Skeletal muscle tissue (tissue), 4 donors: ENCODE results near the gene PDZD4. TPM values are rescaled to one million over a fixed set of nuclear protein-coding genes. Genes with fewer than 3 reads are reported as not detected.

Experiments used
- H3K27ac ChIP-seq: one replicate; pipeline ENCODE4 v1.7.0; 2013; ENCODE audit warnings: mild to moderate bottlenecking, low read depth, low read length, inconsistent platforms
- H3K27me3 ChIP-seq, 3 donors: one replicate each; pipeline ENCODE4 v1.7.0; 2013; ENCODE audit warnings: low read length in 3 of 3; ENCODE audit not compliant: control insufficient read depth in 3 of 3, insufficient read depth in 3 of 3
- H3K36me3 ChIP-seq, 3 donors: one replicate each; pipeline ENCODE4 v1.7.0; 2013; ENCODE audit warnings: low read length in 3 of 3; ENCODE audit not compliant: control insufficient read depth in 3 of 3, insufficient read depth in 3 of 3
- H3K4me1 ChIP-seq, 3 donors: one replicate each; pipeline ENCODE4 v1.7.0; 2013; ENCODE audit warnings: low read length in 3 of 3, mild to moderate bottlenecking in 3 of 3; ENCODE audit not compliant: control insufficient read depth in 3 of 3, insufficient read depth in 3 of 3
- H3K4me3 ChIP-seq, 3 donors: one replicate each; pipeline ENCODE4 v1.7.0; 2013; ENCODE audit warnings: low read length in 3 of 3
- H3K9ac ChIP-seq, 3 donors: one replicate each; pipeline ENCODE4 v1.7.0; 2013; ENCODE audit warnings: low read length in 3 of 3, mild to moderate bottlenecking in 3 of 3, moderate library complexity in 2 of 3, low read depth in 1 of 3
- H3K9me3 ChIP-seq, 3 donors: one replicate each; pipeline ENCODE4 v1.7.0; 2013; ENCODE audit warnings: low read length in 3 of 3; ENCODE audit not compliant: control insufficient read depth in 3 of 3
- total RNA-seq: library from RNA; depleted of rRNA; stranded (reverse); fragments of >200 nt; gene quantifications from one replicate; pipeline ENCODE4 v1.2.3, GENCODE V29; 2014
- donor health status: Osteomylitis.

Gene PDZD4
- total RNA-seq, 1 donor from 2014 or later: 2.6 TPM

DNA sequence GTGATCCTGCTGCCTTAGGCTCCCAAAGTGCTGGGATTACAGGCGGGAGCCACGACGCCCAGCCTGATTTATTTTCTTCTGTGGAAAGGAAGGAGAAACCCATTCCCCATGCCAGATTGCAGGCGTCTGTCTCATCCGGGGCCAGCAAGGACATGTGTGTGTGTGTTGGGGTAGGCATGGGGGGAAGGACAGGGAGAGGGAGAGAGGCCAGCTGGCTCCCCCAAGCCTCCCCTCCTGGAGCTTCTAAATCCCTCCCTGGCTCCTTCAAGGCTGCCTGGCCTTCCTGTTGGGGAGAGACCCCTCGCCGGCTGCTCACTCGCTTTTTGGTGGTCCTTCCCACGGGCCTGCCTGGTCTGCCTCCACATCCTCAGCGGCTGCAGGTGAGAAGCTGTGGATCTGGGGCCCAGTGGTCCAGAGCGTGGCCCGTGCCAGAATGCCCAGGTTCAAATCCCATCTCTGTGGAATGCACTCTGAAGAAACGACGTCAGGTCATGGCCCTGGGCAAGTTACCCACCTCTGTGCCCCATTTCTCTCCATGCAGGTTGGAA is 67.6 kb downstream of the PDZD4 start:
- Histone ChIP-seq H3K4me3 (no peak overlapping the region), H3K9ac (no peak overlapping the region), H3K27me3 (no peaks in the 10 kb centered on the region), H3K9me3 (no peaks in the 10 kb centered on the region), H3K36me3 (no peaks in the 10 kb centered on the region), H3K27ac (no peak overlapping the region), H3K4me1 (peaks cover 9 to 19% (median 13%) of the 10 kb centered on the region in 3 donors)

DNA sequence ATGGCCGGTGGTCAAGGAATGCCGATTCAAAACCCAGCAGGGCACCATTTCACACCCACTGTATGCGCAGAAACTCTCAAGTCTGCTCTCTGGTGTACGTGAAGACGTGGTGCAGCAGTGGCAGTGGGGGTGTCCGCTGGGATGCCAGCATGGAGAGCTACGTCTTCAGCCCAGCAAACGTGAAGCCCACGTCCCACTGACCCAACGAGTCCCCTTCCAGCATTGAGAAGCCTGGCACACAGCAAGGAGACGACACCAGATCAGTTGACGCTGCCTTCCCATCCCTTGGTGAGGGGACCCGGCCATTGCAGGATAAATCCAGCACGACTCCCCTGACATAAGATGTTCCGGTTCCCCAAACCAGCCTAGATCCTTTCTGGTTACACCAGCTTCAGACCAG is 68.5 kb downstream of the PDZD4 start:
- Histone ChIP-seq H3K4me1 (peaks cover 7 to 15% (median 9%) of the 10 kb centered on the region in 3 donors), H3K9me3 (no peaks in the 10 kb centered on the region), H3K27me3 (no peaks in the 10 kb centered on the region), H3K27ac (no peak overlapping the region), H3K36me3 (no peaks in the 10 kb centered on the region), H3K9ac (no peak overlapping the region), H3K4me3 (no peak overlapping the region)

DNA sequence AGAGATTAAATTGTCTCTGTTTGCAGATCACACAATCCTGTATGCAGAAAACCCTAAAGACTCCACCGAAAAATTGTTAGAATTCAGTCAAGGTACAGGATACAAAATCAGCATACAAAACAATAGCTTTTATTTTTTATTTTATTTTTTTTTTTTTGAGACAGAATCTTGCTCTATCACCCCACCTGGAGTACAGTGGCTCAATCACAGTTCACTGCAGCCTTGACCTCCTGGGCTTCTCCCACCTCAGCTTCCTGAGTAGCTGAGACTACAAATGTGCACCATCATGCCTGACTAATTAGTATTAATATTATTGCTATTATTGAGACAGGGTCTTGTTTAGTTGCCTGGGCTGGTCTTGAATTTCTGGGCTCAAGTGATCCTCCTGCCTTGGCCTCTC is 75.2 kb downstream of the PDZD4 start:
- Histone ChIP-seq H3K4me1 (no peaks in the 10 kb centered on the region), H3K27ac (no peak overlapping the region), H3K9ac (no peak overlapping the region), H3K9me3 (no peaks in the 10 kb centered on the region), H3K4me3 (no peak overlapping the region), H3K27me3 (no peaks in the 10 kb centered on the region), H3K36me3 (no peaks in the 10 kb centered on the region)

Other genes starting within 250 kb of the PDZD4 start
- gene CCNQ, start 231.4 kb downstream of the PDZD4 start, total RNA-seq: 13.0 TPM
- gene DUSP9, start 183.3 kb downstream of the PDZD4 start, total RNA-seq: not detected
- gene PNCK, start 156.7 kb downstream of the PDZD4 start, total RNA-seq: not detected
- 13.0 TPM for gene SLC6A8, start 142.6 kb downstream of the PDZD4 start, total RNA-seq
- 83.0 TPM for gene BCAP31, start 106.2 kb downstream of the PDZD4 start, total RNA-seq
- 10.4 TPM for gene ABCD1, start 105.7 kb downstream of the PDZD4 start, total RNA-seq
- gene PLXNB3, start 66.3 kb downstream of the PDZD4 start, total RNA-seq: 1.0 TPM
- 85.1 TPM for gene SRPK3, start 49.5 kb downstream of the PDZD4 start, total RNA-seq
- gene IDH3G, start 36.2 kb downstream of the PDZD4 start, total RNA-seq: 25.1 TPM
- 85.6 TPM for gene SSR4, start 35.9 kb downstream of the PDZD4 start, total RNA-seq
- gene L1CAM, start 55.6 kb upstream of the PDZD4 start, total RNA-seq: 1.6 TPM
- gene AVPR2, start 74.1 kb upstream of the PDZD4 start, total RNA-seq: 1.0 TPM
- gene ARHGAP4, start 95.7 kb upstream of the PDZD4 start, total RNA-seq: 25.1 TPM
- 13.6 TPM for gene NAA10, start 104.5 kb upstream of the PDZD4 start, total RNA-seq
- gene RENBP, start 114.1 kb upstream of the PDZD4 start, total RNA-seq: 5.7 TPM
- gene HCFC1, start 141.3 kb upstream of the PDZD4 start, total RNA-seq: 9.4 TPM
- 2.1 TPM for gene TMEM187, start 142.2 kb upstream of the PDZD4 start, total RNA-seq
- gene IRAK1, start 189.4 kb upstream of the PDZD4 start, total RNA-seq: 11.0 TPM